ENCODE data around the gene GNG12.

GNG12 gene

DNA sequence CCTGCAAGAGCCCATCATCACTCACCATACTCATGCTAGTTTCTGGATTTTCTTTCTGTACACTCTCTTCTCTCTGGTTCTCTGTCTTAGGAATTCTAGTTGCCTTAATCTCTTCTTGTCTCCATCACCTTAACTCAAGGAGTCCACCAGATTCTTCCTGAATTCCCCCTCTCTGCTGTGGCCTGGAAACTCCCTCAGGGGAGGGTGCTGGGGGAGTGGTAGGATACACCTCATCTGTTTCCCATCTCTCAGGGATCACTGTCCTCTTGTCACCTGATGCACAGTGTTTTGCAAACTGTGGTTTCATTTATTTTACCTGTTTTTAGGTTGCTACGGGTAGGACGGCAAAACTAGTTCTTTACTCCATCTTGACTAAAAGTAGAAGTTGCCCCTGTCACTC, 6.6 kb upstream of the GNG12 start:
- no peak for DNase-seq

DNA sequence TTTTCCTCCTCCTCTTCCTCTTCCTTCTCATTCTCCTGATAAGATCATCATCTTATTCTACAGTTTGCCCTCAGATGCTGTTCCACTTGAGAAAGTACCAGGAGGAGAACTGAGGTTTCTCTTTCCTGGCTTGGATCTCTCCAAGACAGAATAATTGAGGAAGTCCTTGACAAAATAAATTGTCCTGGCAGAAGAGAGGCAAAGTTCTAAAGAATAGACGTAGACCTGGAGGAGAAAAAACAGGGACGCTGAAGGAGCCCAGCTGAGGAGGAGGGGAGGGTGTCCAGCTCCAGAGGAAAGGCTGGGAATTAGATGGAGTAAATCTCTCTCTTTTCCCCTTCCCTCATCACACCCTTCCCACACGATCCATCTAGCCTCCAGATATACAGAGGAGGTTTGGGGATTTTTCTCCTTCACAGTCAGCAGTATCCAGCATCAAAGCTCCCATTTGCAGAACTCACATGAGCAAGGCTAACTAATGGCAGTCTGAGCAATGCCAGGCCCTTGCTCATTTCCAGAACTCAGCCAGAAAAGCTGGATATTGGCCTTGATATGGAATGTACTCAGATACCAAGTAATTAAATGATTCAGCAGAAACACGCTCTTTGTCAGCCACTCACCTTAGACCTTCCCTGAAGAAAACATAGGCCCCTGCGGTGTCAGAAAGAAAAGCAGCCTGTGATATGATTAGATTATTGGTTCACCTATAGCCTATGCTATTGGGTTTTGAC, 5.1 kb upstream of the GNG12 start:
- no peak for DNase-seq

DNA sequence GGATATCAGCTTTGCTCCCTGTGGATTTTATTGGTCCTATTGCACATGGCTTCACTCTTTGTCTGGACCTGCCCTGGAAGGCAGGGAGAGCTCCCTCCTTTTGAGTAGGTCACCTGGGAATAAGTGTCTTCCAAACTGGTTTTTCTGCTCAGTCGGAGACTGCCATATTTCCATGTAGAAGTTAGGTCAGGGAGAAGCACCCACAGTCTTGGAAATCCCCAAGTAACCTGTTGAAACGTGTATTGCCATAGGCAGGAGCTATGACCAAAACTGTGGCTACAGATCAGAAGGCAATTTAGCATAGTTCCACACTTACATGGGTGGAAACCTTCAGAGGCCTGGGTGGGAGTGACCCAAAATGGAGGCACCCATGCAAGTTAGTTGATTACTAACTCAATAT, 3.5 kb upstream of the GNG12 start:
- no peak for DNase-seq

GRCh38 chr1:67835663-67836452, 2.6 kb upstream of the GNG12 start:
- DNase-seq: no peak

DNA sequence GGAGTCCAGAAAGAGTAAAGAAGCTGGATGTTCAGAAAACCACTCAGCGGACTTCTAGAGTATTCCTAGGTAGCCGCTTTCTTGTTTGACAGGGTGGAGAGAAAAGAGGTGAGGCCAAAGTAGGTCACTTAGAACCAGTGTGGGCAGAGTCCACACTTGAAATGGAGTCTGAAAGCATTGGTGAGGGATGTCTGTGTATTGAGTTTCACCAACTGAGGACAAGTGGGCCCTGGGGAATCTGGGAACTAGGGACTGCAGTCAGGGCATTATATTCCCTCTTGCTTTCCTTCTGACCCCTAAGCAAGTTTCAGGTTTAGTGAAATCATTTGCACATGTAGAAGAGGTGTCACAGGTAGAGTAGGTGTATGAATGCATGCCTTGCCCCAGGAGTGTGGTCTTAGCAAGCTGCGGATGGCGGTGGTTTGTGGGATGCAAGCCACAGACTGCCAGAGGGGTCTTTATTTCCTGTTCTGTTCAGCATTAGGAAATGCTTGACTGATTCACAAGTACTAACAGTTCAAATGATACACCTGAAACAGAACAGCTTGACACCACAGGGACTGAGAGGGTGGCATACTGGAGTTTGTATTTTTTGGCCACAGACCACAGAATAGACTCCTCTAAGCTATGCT, 1.1 kb upstream of the GNG12 start:
- DNase-seq: peak; percentile 59 to 66

DNA sequence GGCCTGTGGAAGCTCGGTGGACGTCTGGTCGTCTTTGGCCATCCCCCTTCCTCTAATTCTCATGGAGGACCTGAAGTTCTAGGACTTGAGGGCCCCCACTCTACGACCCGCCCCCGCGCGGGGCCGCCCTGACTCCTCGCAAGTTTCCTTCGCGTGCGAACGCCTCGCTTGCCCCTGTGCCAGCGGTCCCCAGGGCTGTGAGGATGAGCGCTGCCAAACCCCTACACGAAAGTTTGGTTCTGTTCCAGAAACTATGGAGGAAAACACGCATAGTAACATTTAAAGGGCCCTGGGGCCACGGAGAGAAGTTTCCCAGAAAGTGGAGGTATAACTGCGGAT, 304 bp upstream of the GNG12 start:
- DNase-seq: no peak

GRCh38 chr1:67831850-67832513, 1.3 kb downstream of the GNG12 start:
- DNase-seq: no peak

GRCh38 chr1:67830928-67831830, 2.1 kb downstream of the GNG12 start:
- DNase-seq: no peak

DNA sequence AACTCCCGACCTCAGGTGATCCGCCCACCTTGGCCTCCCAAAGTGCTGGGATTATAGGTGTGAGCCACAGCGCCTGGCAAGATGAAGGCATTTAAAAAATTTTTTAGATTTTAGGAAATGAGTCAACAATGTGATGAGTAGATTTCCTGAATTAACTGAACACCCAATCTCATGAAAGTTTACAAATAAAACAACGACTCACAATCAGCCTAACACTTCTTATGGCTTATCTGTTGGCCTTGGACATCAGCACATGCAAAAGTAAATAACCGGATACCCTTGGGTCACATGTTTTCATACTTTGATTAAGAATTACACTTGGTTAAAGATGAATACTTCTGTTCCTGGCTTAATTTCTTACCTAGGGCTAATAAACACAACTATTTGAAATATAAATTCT, 3.0 kb downstream of the GNG12 start:
- DNase-seq: no peak

GRCh38 chr1:67827688-67828087, 5.6 kb downstream of the GNG12 start:
- no peak for DNase-seq

DNA sequence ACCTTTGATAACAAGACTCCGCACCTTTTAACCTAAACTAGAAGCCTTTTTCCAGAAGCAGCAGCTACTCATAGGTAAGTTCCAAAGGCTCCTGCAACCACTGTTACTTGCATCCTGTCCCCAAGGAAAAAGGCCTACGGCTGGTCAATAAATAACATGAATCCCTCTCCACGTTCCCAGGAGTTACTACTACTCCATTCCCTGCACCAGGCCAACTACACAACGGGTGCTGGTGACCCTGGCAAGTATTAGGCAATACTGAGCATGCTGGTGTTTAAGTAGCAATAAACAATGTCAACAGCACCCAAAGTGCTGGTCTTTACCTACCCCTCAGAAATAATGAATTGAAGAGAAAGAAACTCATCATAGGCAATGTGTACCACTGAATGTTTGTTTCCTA, 7.7 kb downstream of the GNG12 start:
- DNase-seq: no peak

GRCh38 chr1:67824766-67825165, 8.5 kb downstream of the GNG12 start:
- DNase-seq: no peak

GRCh38 chr1:67823615-67824014, 9.7 kb downstream of the GNG12 start:
- DNase-seq: no peak

GRCh38 chr1:67821263-67821662, 12.0 kb downstream of the GNG12 start:
- DNase-seq: no peak

GRCh38 chr1:67818725-67819301, 14.5 kb downstream of the GNG12 start:
- DNase-seq: no peak

DNA sequence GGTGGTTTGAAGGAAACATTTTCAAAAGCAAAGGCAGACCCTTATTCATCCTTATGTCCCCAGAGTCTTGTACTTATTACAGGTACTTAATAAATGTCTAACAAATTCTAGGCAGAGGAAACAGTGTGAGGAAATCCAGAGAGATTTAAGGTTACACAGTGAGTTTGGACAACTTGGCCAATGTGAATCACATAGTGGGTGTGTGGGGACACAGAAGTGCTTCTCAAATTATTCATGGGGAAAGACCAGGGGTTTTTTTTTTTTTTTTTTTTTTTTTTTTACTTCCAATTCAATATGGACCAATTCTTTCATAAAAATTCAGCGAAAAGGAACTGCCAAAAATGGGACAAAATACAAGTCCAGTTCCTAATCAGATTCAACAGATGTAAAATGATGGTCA, 15.1 kb downstream of the GNG12 start:
- no peak for DNase-seq

DNA sequence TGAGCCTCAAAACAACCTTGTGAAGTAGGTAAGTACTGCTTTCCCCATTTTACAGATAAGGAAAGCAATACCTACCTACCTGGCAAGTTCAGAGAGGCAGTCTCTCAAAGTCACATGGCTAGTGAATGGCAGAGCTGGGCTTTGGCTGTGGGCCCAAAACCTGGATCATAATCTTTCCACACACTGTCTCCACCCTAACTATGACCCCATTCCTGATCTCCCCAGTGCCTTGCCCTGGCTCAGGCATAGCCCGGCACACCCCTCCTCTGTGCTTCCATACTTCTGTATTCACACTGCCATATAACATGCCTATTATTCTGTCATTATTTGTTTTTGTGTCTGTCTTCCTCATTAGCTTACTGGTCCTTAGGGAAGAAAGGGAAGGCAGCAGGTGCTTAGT, 15.9 kb downstream of the GNG12 start:
- no peak for DNase-seq

GRCh38 chr1:67816506-67816905, 16.8 kb downstream of the GNG12 start:
- DNase-seq: no peak

- no peak for DNase-seq
Observed at GRCh38 chr1:67816095-67816475, 17.2 kb downstream of the GNG12 start.

DNA sequence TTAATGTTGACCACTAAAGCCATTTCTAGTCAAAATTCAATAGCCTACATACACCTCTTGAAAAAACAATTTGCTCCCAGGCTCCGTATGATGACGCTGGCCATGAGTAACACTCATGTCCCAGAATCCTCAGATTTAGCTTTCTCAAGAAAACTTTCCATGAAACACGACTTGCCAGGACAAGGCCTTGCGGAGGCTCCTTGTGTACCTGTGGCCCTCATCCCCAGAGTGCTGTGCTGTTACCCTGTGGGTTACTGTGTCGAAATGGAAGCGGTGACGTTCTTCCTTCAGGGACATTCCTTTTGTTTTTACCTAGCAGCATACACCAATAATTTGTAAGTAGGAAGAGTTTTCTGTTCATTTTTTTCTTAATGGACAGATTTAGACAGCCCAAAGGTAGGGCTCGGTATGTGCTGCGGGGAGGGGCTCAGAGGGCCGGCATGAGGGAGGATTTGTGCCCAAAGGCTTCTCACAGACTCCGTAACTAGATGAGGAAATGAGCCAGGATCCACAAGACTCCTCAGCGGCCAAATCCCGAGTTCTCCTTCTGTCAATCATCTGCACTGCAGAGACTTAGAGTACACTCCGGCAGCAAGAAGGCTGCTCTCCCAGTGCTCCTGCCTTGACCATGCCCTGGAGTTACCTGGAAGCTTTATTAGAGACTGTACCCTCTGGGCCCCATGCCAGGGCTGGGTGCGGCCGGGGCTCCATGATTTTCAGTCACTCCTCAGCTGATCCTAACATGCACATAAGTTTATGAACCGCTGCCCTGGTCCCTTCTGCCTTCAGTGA, 17.8 kb downstream of the GNG12 start:
- DNase-seq: no peak

DNA sequence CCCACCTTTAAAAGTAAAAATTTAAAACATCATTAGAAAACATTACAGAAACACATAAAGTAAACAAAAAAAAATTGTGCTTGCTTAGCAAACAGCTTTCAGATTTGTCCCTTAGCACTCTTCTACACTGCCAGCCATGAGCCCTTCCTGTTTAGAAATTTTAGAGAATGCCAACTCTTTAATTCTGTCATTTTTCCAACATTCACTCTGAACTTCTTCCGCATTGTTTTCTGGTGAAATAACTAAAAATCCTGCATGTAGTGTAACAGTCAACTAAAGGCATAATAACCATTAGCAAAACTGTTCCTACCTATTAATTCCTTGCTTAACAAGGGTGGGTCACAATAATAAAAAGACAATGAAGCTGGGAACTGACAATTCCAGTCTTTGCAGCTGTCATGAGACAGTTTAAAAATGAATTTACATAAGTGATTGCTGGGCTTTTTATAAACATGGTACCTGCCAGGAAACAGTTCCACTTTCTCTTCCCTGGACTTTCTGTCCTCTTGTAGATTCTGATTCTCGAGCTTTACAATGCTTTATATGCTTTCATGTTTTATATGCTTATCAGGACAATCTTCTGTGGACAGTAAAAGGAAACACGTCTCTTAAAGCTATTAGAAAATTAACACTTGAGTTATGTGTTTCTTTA, 19.0 kb downstream of the GNG12 start:
- no peak for DNase-seq
